CD14-positive monocyte (primary cell): ENCODE results near the gene DPM3. TPM values are rescaled to one million over a fixed set of nuclear protein-coding genes. Genes with fewer than 3 reads are reported as not detected.

Source experiments
- DNase-seq, 3 donors: peaks; one replicate each; pipeline ENCODE4 v3.0.0-alpha.2; 2011 to 2022
- H2AFZ ChIP-seq: 2 replicates; pipeline ENCODE4 v1.6.0; 2012; ENCODE audit warnings: mild to moderate bottlenecking, low read depth, low read length, inconsistent platforms; ENCODE audit not compliant: insufficient read depth, poor library complexity, severe bottlenecking
- H3K27ac ChIP-seq, 2 donors: 1 replicate in 1 of 2; 2 replicates in 1 of 2; pipeline ENCODE4 v1.5.1; 2012 to 2013; ENCODE audit warnings: low read length in 2 of 2, control low read depth in 1 of 2, inconsistent platforms in 1 of 2, low read depth in 1 of 2, mild to moderate bottlenecking in 1 of 2
- H3K27me3 ChIP-seq, 2 donors: one replicate each; pipeline versions ENCODE4 v1.6.0 to v1.6.1; 2011 to 2013; ENCODE audit warnings: low read length in 2 of 2; ENCODE audit not compliant: control insufficient read depth in 2 of 2, insufficient read depth in 2 of 2
- H3K36me3 ChIP-seq, 2 donors: replicated peaks in 1 of 2; 1 replicate in 1 of 2; 2 replicates in 1 of 2; pipeline versions ENCODE4 v1.5.1 to v1.6.1; 2012 to 2013; ENCODE audit warnings: low read length in 2 of 2, control low read depth in 1 of 2, inconsistent platforms in 1 of 2, mild to moderate bottlenecking in 1 of 2; ENCODE audit not compliant: insufficient read depth in 2 of 2, control insufficient read depth in 1 of 2
- H3K4me1 ChIP-seq, 2 donors: 1 replicate in 1 of 2; 2 replicates in 1 of 2; pipeline versions ENCODE4 v1.5.1 to v1.6.1; 2012 to 2013; ENCODE audit warnings: low read length in 2 of 2, control low read depth in 1 of 2, inconsistent platforms in 1 of 2, mild to moderate bottlenecking in 1 of 2, moderate library complexity in 1 of 2; ENCODE audit not compliant: insufficient read depth in 2 of 2, control insufficient read depth in 1 of 2
- H3K4me2 ChIP-seq: replicated peaks from 2 replicates; pipeline ENCODE3; 2012; ENCODE audit warnings: low read length, moderate library complexity, mild to moderate bottlenecking; ENCODE audit not compliant: poor library complexity, severe bottlenecking; ENCODE audit errors: extremely low read depth
- H3K4me3 ChIP-seq, 3 experiments: fragments of 200-600 bp in 1 of 3; sonication (generic) in 1 of 3; replicated peaks in 1 of 3; 1 replicate in 2 of 3; 2 replicates in 1 of 3; pipeline ENCODE4 v1.5.1; 2011 to 2013; ENCODE audit warnings: low read length in 3 of 3, mild to moderate bottlenecking in 3 of 3, control low read depth in 2 of 3, low read depth in 2 of 3, inconsistent platforms in 1 of 3, moderate library complexity in 1 of 3
- H3K79me2 ChIP-seq: 2 replicates; pipeline ENCODE4 v1.6.0; 2012; ENCODE audit warnings: mild to moderate bottlenecking, control low read depth, inconsistent platforms, low read length, moderate library complexity; ENCODE audit not compliant: insufficient read depth
- H3K9ac ChIP-seq: 2 replicates; pipeline ENCODE4 v1.6.0; 2017; ENCODE audit warnings: low read length, mild to moderate bottlenecking; ENCODE audit not compliant: insufficient read depth, poor library complexity, severe bottlenecking
- H3K9me3 ChIP-seq, 2 donors: replicated peaks in 1 of 2; 1 replicate in 1 of 2; 2 replicates in 1 of 2; pipeline versions ENCODE4 v1.5.1 to v1.6.1; 2012 to 2013; ENCODE audit warnings: low read length in 2 of 2, control low read depth in 1 of 2; ENCODE audit not compliant: control insufficient read depth in 1 of 2, insufficient read depth in 1 of 2
- H4K20me1 ChIP-seq: 2 replicates; pipeline ENCODE4 v1.6.0; 2012; ENCODE audit warnings: mild to moderate bottlenecking, low read length, control low read depth, moderate library complexity; ENCODE audit not compliant: insufficient read depth
- H3K27ac Mint-ChIP-seq, 7 donors: one replicate each; pipeline ENCODE4 v1.8.0; 2020; ENCODE audit warnings: mild to moderate bottlenecking in 7 of 7, mixed read lengths in 7 of 7, moderate library complexity in 6 of 7, inconsistent platforms in 2 of 7
- H3K27me3 Mint-ChIP-seq, 3 donors: one replicate each; pipeline ENCODE4 v1.8.0; 2021 to 2022; ENCODE audit warnings: low read depth in 3 of 3, mild to moderate bottlenecking in 3 of 3, mixed read lengths in 3 of 3, moderate library complexity in 3 of 3, inconsistent platforms in 1 of 3
- H3K36me3 Mint-ChIP-seq, 2 donors: one replicate each; pipeline ENCODE4 v1.8.0; 2020; ENCODE audit warnings: mixed read lengths in 2 of 2, inconsistent platforms in 1 of 2, mild to moderate bottlenecking in 1 of 2
- H3K4me1 Mint-ChIP-seq: one replicate; pipeline ENCODE4 v1.8.0; 2020; ENCODE audit warnings: mild to moderate bottlenecking, mixed read lengths
- H3K4me3 Mint-ChIP-seq, 2 donors: one replicate each; pipeline ENCODE4 v1.8.0; 2020; ENCODE audit warnings: mild to moderate bottlenecking in 2 of 2, mixed read lengths in 2 of 2, moderate library complexity in 1 of 2
- H3K9me3 Mint-ChIP-seq, 7 donors: one replicate each; pipeline ENCODE4 v1.8.0; 2020 to 2022; ENCODE audit warnings: mixed read lengths in 7 of 7, mild to moderate bottlenecking in 6 of 7, moderate library complexity in 6 of 7, inconsistent platforms in 2 of 7
- CTCF ChIP-seq: fragments of 200-600 bp; IDR thresholded peaks from one replicate; pipeline ENCODE4 v1.8.0; 2022; ENCODE audit warnings: antibody characterized with exemption, mild to moderate bottlenecking
- WGBS: methylation state at CpG from one replicate; pipeline ENCODE4 v1.1.5; 2013; ENCODE audit warnings: missing lambda C conversion rate; ENCODE audit not compliant: insufficient coverage; 5-methylcytosine and 5-hydroxymethylcytosine counted together
- intact Hi-C, 2 donors: fragments of 100-400 bp; cut with micrococcal nuclease; formaldehyde crosslinking; loops; one replicate each; pipeline versions ENCODE4 v1.15.0 to v1.15.1; 2023
- polyA plus RNA-seq, 3 donors: library from polyadenylated mRNA; depleted of rRNA in 1 of 3; unstranded in 2 of 3; stranded (reverse) in 1 of 3; fragments of 300-500 nt in 2 of 3; fragments of >200 nt in 1 of 3; fragmentation: Illumina TruSeq in 2 of 3; gene quantifications; 1 replicate in 2 of 3; 2 replicates in 1 of 3; pipeline ENCODE4 v1.2.3, GENCODE V29; 2012 to 2021

DPM3 gene
- polyA plus RNA-seq, 3 donors: 99.9 to 141 (median 105) TPM

- Mint-ChIP-seq H3K9me3 (no peaks in the 10 kb centered on the region), H3K27ac (no peak overlapping the region), H3K36me3 (peaks cover 6 to 10% of the 10 kb centered on the region in 2 donors), H3K4me3 (no peak overlapping the region), H3K4me1 (peaks cover 46% of the 10 kb centered on the region), H3K27me3 (peaks cover 4 to 22% (median 21%) of the 10 kb centered on the region in 3 donors)
- DNase-seq: peak in 1 of 3 donors; percentile 12
- H4K20me1 ChIP-seq: no peaks in the 10 kb centered on the region
- intact Hi-C loops: no loop called here
- H3K9me3 ChIP-seq: no peaks in the 10 kb centered on the region
- peaks cover 42 to 52% of the 10 kb centered on the region in 2 donors for H3K4me1 ChIP-seq
- TF ChIP-seq CTCF: no peak
- peaks cover 21% of the 10 kb centered on the region for H3K79me2 ChIP-seq
- H2AFZ ChIP-seq: no peak overlapping the region
- peaks cover 2% of the 10 kb centered on the region in 2 donors for H3K36me3 ChIP-seq
- no peak overlapping the region for H3K27ac ChIP-seq
- H3K4me2 ChIP-seq: no peak overlapping the region
- no peaks in the 10 kb centered on the region for H3K27me3 ChIP-seq
- 84% methylated on average over 3 of the region's 12 CpGs for WGBS
- no peak overlapping the region for H3K9ac ChIP-seq
- H3K4me3 ChIP-seq: no peak overlapping the region
These were observed 35.1 kb upstream of the DPM3 start for GRCh38 chr1:155175281-155175926.

- H3K9me3 ChIP-seq: no peaks in the 10 kb centered on the region
- H3K79me2 ChIP-seq: peaks cover 21% of the 10 kb centered on the region
- Mint-ChIP-seq H3K27ac (peak overlapping the region in 2 of 7 donors; percentile 45 to 80), H3K36me3 (peaks cover 11 to 18% of the 10 kb centered on the region in 2 donors), H3K9me3 (no peaks in the 10 kb centered on the region), H3K4me1 (peaks cover 46% of the 10 kb centered on the region), H3K4me3 (peak overlapping the region; percentile 27 to 81), H3K27me3 (peaks cover 4 to 22% (median 21%) of the 10 kb centered on the region in 3 donors)
- no peaks in the 10 kb centered on the region for H4K20me1 ChIP-seq
- peak; percentile 18 to 45 (median 24) for DNase-seq
- TF ChIP-seq CTCF: no peak
- peak overlapping the region; percentile 86 for H3K4me2 ChIP-seq
- H3K36me3 ChIP-seq: peaks cover 7 to 10% of the 10 kb centered on the region in 2 donors
- no peaks in the 10 kb centered on the region for H3K27me3 ChIP-seq
- 10% methylated on average over 18 of the region's 35 CpGs for WGBS
- H3K27ac ChIP-seq: no peak overlapping the region
- H3K9ac ChIP-seq: no peak overlapping the region
- peak overlapping the region; percentile 21 for H2AFZ ChIP-seq
- intact Hi-C loops: loop anchor here in 1 of 2 donors (5.0 kb wide), 1 partner anchor 37 kb away; the partner anchor contains the start of gene SLC50A1
- peaks cover 42 to 52% of the 10 kb centered on the region in 2 donors for H3K4me1 ChIP-seq
- H3K4me3 ChIP-seq: peak overlapping the region in 1 of 3 experiments; percentile 91
These were observed 34.3 kb upstream of the DPM3 start for GRCh38 chr1:155174324-155175280.
